Measurements from ENCODE around the gene ABHD16B.

ABHD16B gene

DNA sequence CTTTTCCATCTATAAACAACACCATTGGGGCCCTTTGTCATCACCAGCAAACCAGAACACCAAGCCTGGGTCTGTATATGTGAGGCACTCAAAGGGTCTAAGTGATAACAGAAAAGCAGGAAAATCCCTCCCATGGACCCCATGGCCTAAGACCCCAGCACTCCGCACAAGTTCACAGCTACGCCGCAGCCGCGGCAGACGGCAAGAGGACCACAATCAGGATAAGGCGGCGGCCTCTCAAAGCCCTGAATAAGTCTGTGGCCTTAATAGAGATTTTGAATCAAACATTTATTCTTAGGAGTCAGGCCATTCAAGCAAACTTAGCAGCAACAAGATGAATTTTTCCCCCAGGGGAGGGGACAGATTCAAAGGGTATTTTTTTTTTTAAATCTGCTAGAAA, 33.2 kb upstream of the ABHD16B start:
- H3K36me3 ChIP-seq (ENCODE audit: control insufficient read depth in 2 of 2, insufficient read depth in 2 of 2, low read length in 2 of 2), result no peaks in the 10 kb centered on the region
- H3K27ac ChIP-seq (ENCODE audit: low read depth in 2 of 2, low read length in 2 of 2), result no peak overlapping the region
- H3K27me3 ChIP-seq (ENCODE audit: control insufficient read depth in 2 of 2, insufficient read depth in 2 of 2, low read length in 2 of 2), result peaks cover 17 to 24% of the 10 kb centered on the region in 2 donors
- H3K9me3 ChIP-seq (ENCODE audit: control insufficient read depth in 2 of 2, low read length in 2 of 2), result no peaks in the 10 kb centered on the region
- no peak overlapping the region for H3K9ac ChIP-seq (ENCODE audit: low read depth in 1 of 2, low read length in 2 of 2)
- no peak overlapping the region for H3K4me3 ChIP-seq (ENCODE audit: low read length in 2 of 2)
- H3K4me1 ChIP-seq (ENCODE audit: control insufficient read depth in 2 of 2, insufficient read depth in 2 of 2, low read length in 2 of 2), result peaks cover 0 to 13% of the 10 kb centered on the region in 2 donors

DNA sequence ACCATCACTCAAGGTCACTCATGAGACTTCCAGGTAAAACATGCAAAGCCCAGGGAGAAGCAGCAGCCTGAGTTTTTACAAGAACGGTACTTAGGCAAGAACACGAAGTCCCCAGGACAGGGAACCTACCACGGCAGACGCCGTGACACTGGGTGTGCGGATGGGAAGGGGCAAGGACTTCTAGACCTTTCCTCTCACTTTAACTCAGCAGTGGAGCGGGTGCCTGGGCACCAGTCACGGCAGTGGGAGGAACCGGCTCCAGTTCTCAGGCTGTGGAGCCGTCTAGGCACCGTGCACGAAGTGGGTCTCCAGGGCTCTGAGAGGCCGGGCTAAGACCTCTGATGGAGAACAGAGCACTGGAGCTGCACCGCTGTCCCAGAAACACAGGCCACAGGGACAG, 32.8 kb upstream of the ABHD16B start:
- peaks cover under 1 to 13% of the 10 kb centered on the region in 2 donors for H3K4me1 ChIP-seq (ENCODE audit: control insufficient read depth in 2 of 2, insufficient read depth in 2 of 2, low read length in 2 of 2)
- no peak overlapping the region for H3K27ac ChIP-seq (ENCODE audit: low read depth in 2 of 2, low read length in 2 of 2)
- no peak overlapping the region for H3K9ac ChIP-seq (ENCODE audit: low read depth in 1 of 2, low read length in 2 of 2)
- H3K9me3 ChIP-seq (ENCODE audit: control insufficient read depth in 2 of 2, low read length in 2 of 2), result no peaks in the 10 kb centered on the region
- H3K27me3 ChIP-seq (ENCODE audit: control insufficient read depth in 2 of 2, insufficient read depth in 2 of 2, low read length in 2 of 2), result peaks cover 17 to 24% of the 10 kb centered on the region in 2 donors
- no peak overlapping the region for H3K4me3 ChIP-seq (ENCODE audit: low read length in 2 of 2)
- H3K36me3 ChIP-seq (ENCODE audit: control insufficient read depth in 2 of 2, insufficient read depth in 2 of 2, low read length in 2 of 2), result no peaks in the 10 kb centered on the region

DNA sequence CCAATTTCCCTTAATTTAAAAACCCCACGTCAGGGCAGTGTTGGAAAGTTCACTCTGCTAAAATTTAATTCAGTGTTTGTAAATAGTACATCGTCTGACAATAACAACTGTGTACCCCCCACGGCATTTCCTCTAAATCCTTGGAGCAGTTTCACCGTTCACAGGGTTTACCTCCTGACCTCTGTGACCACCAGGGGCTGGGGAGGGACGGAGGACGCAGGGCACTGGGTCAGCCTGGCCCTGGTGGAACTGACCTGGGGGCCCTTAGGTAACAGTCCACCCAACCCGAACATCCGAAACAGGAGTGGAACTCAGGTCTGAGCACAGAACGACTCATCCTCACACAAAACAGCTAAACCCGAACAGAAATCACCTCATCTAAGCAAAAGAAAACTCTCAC, 32.3 kb upstream of the ABHD16B start:
- Histone ChIP-seq H3K9me3 (ENCODE audit: control insufficient read depth in 2 of 2, low read length in 2 of 2) (no peaks in the 10 kb centered on the region), H3K9ac (ENCODE audit: low read depth in 1 of 2, low read length in 2 of 2) (no peak overlapping the region), H3K36me3 (ENCODE audit: control insufficient read depth in 2 of 2, insufficient read depth in 2 of 2, low read length in 2 of 2) (no peaks in the 10 kb centered on the region), H3K27me3 (ENCODE audit: control insufficient read depth in 2 of 2, insufficient read depth in 2 of 2, low read length in 2 of 2) (peaks cover 17 to 24% of the 10 kb centered on the region in 2 donors), H3K27ac (ENCODE audit: low read depth in 2 of 2, low read length in 2 of 2) (no peak overlapping the region), H3K4me3 (ENCODE audit: low read length in 2 of 2) (peak overlapping the region in 1 of 2 donors; percentile 73), H3K4me1 (ENCODE audit: control insufficient read depth in 2 of 2, insufficient read depth in 2 of 2, low read length in 2 of 2) (peaks cover 4 to 16% of the 10 kb centered on the region in 2 donors)

DNA sequence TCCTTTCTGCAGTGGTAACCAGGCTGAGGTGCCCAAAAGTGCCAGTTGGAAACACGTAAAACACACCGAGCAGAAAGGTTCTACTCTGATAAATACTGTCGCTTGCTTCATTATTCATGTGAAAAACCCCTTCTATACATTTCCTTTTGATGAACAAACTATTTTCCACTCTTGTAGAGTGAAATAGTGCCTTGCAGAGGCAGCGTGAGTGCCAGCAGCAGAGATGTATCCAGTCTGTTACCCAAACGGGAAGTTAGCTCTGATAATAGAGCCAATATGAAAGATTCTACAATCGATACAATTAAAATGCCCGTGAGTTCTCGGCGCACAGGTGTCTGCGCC, 31.7 kb upstream of the ABHD16B start:
- H3K27ac ChIP-seq (ENCODE audit: low read depth in 2 of 2, low read length in 2 of 2), result peak overlapping the region in 1 of 2 donors; percentile 38
- peak overlapping the region; percentile 50 to 73 for H3K4me3 ChIP-seq (ENCODE audit: low read length in 2 of 2)
- H3K27me3 ChIP-seq (ENCODE audit: control insufficient read depth in 2 of 2, insufficient read depth in 2 of 2, low read length in 2 of 2), result peaks cover 20 to 24% of the 10 kb centered on the region in 2 donors
- H3K36me3 ChIP-seq (ENCODE audit: control insufficient read depth in 2 of 2, insufficient read depth in 2 of 2, low read length in 2 of 2), result no peaks in the 10 kb centered on the region
- no peaks in the 10 kb centered on the region for H3K9me3 ChIP-seq (ENCODE audit: control insufficient read depth in 2 of 2, low read length in 2 of 2)
- H3K4me1 ChIP-seq (ENCODE audit: control insufficient read depth in 2 of 2, insufficient read depth in 2 of 2, low read length in 2 of 2), result peaks cover 10 to 21% of the 10 kb centered on the region in 2 donors
- peak overlapping the region in 1 of 2 donors; percentile 43 for H3K9ac ChIP-seq (ENCODE audit: low read depth in 1 of 2, low read length in 2 of 2)

DNA sequence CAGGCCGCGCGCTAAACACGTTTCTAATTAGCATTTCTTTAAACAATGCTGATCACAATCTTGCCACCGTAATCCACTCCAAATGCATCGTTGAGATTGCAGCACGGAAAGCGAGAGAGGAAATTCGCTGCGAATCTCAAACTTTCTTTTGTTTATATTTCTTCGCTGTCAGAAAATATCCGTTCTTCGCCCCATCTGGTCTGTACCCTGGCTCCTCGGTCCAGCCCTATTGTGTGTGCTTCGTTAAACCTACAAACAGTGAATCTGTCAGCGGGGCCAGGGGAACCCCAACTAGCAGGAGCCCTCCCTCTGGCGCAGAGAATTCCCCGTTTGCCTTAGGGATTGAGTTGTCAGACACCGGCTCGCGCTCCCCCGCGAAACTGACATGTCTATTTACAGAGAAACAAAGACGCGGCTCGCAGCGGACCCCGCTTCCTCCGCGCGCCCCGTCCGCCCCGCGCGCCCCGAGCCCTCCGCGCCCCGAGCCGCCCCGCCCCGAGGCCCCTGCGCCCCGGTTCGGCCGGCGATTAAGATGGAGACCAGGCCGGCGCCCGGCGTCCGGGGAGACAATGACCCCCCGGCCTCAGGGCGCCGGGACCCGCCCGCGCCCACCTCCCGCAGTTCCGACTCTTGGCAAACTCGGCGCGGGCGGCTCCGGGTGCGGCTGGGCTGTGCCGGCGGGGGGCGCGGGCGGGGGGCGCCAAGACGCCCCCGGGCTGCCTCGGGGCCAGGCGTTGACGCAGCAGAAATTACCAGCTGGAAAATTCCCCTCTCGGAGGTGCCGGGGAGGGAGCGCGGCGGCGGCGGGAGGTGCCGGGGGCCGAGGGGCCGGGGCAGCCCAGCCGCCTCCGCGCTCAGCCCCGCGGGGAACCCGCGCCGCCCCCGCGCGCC, 31.1 kb upstream of the ABHD16B start:
- peak overlapping the region in 1 of 2 donors; percentile 38 for H3K27ac ChIP-seq (ENCODE audit: low read depth in 2 of 2, low read length in 2 of 2)
- H3K36me3 ChIP-seq (ENCODE audit: control insufficient read depth in 2 of 2, insufficient read depth in 2 of 2, low read length in 2 of 2), result no peaks in the 10 kb centered on the region
- peaks cover 12 to 23% of the 10 kb centered on the region in 2 donors for H3K4me1 ChIP-seq (ENCODE audit: control insufficient read depth in 2 of 2, insufficient read depth in 2 of 2, low read length in 2 of 2)
- H3K9ac ChIP-seq (ENCODE audit: low read depth in 1 of 2, low read length in 2 of 2), result peak overlapping the region; percentile 15 to 43
- H3K9me3 ChIP-seq (ENCODE audit: control insufficient read depth in 2 of 2, low read length in 2 of 2), result no peaks in the 10 kb centered on the region
- H3K27me3 ChIP-seq (ENCODE audit: control insufficient read depth in 2 of 2, insufficient read depth in 2 of 2, low read length in 2 of 2), result peaks cover 20 to 24% of the 10 kb centered on the region in 2 donors
- H3K4me3 ChIP-seq (ENCODE audit: low read length in 2 of 2), result peak overlapping the region; percentile 50 to 73

DNA sequence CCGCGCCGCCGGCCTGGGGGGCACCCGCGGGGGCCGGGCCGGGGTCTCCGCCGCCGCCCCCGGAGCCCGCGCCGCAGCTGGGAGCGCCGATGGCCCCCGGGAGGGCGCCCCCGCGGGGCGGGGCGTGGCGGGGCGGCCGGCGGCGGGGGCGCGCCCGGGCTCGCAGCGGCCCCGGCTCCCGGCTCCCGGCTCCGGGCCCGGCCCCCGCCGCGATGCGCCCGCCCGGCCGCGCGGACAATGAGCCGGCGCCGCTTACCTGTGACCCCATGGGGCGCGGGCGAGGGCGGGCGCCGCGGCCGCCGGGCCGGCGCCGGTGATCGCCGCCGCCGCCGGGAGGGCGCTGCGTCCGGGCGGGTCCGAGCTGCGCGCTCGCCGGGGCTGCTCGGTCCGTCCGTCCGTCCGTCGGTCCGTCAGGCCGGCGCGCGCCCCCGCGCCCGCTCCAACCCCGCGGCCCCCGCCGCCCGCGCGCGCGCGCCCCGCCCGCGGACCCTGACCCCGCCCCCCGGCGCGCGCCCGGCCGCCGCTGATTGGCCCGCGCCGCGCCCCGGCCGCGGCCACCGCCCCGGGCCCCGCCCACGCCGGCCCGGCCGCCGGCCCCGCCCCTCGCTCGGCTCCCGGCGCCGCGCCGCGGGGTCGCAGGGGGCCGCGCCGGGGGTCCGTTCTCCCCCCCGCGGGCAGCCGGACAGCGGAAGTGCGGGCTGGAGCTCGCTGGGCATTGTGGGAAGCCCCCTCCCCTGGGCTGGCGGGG, 30.3 kb upstream of the ABHD16B start, which contains the start of gene ZBTB46:
Gene ZBTB46, minus strand, starts transcription at position 424 of the 748 bp plus-strand sequence. CDS start 40,507 bp downstream, outside the sequence.
- H3K4me1 ChIP-seq (ENCODE audit: control insufficient read depth in 2 of 2, insufficient read depth in 2 of 2, low read length in 2 of 2), result peaks cover 12 to 24% of the 10 kb centered on the region in 2 donors
- peak within 1 kb of the TSS; percentile 50 to 73 for H3K4me3 ChIP-seq (ENCODE audit: low read length in 2 of 2)
- H3K36me3 ChIP-seq (ENCODE audit: control insufficient read depth in 2 of 2, insufficient read depth in 2 of 2, low read length in 2 of 2), result no peaks in the 10 kb centered on the region
- H3K27me3 ChIP-seq (ENCODE audit: control insufficient read depth in 2 of 2, insufficient read depth in 2 of 2, low read length in 2 of 2), result peaks cover 20 to 24% of the 10 kb centered on the region in 2 donors
- peak within 1 kb of the TSS in 1 of 2 donors; percentile 43 for H3K9ac ChIP-seq (ENCODE audit: low read depth in 1 of 2, low read length in 2 of 2)
- H3K27ac ChIP-seq (ENCODE audit: low read depth in 2 of 2, low read length in 2 of 2), result peak within 1 kb of the TSS; percentile 38 to 67
- H3K9me3 ChIP-seq (ENCODE audit: control insufficient read depth in 2 of 2, low read length in 2 of 2), result no peaks in the 10 kb centered on the region

DNA sequence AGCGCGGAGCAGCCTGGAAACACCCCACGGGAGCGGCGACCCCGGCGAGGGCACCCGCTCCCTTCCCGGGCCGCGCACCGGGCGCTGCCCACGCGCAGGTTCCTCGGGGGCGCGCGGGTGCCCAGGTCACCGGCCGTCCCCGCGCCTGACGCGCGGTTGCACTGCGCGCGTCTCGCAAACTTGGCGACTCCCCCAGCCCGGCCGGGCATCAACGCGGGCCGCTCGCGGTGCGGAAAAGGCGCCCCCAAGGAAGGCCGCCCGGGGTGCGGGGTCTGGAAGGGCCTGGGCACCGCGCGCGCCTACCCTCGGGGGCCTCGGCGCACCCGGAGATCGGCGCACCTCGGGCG, 29.7 kb upstream of the ABHD16B start:
- Histone ChIP-seq H3K36me3 (ENCODE audit: control insufficient read depth in 2 of 2, insufficient read depth in 2 of 2, low read length in 2 of 2) (no peaks in the 10 kb centered on the region), H3K27me3 (ENCODE audit: control insufficient read depth in 2 of 2, insufficient read depth in 2 of 2, low read length in 2 of 2) (peaks cover 20 to 24% of the 10 kb centered on the region in 2 donors), H3K9me3 (ENCODE audit: control insufficient read depth in 2 of 2, low read length in 2 of 2) (no peaks in the 10 kb centered on the region), H3K4me3 (ENCODE audit: low read length in 2 of 2) (peak overlapping the region; percentile 41 to 48), H3K27ac (ENCODE audit: low read depth in 2 of 2, low read length in 2 of 2) (peak overlapping the region; percentile 9 to 67), H3K9ac (ENCODE audit: low read depth in 1 of 2, low read length in 2 of 2) (peak overlapping the region in 1 of 2 donors; percentile 43), H3K4me1 (ENCODE audit: control insufficient read depth in 2 of 2, insufficient read depth in 2 of 2, low read length in 2 of 2) (peaks cover 12 to 24% of the 10 kb centered on the region in 2 donors)

DNA sequence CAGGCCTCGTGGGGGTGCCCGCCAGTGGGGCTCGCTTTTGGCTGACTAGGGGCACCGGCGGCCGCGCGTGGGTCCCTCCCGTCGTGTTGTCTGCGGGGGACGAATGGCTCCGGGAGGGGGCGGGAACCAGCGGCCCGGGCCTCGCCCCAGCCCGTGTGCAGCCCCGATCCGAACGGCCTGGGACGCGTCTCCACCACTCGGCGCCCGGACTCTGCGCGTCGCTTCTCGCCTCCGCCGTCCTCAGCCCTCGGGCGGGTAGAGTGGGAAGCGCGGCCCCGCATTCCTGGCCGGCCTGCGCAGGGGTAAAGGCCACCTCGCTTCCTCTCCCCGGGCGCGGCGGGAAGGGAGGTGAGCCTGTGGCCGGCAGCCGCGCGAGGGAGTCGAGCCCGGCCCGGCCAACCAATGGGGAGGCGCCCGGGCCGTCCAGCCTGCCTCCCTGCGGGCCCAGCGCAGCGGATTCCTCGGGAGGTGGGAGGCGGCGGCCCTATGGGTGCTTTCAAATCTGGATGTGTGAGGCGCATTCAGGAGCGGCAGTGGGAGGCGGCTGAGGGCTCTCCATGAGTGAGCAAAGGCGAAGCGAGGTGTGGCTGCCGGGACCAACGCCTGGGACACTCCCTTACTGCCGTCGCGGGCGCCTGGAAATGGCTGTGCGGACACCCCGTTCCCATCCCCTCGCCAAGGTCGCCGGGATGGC, 29.2 kb upstream of the ABHD16B start:
- Histone ChIP-seq H3K9ac (ENCODE audit: low read depth in 1 of 2, low read length in 2 of 2) (peak overlapping the region in 1 of 2 donors; percentile 43), H3K27ac (ENCODE audit: low read depth in 2 of 2, low read length in 2 of 2) (peak overlapping the region; percentile 9 to 67), H3K4me3 (ENCODE audit: low read length in 2 of 2) (peak overlapping the region in 1 of 2 donors; percentile 48), H3K36me3 (ENCODE audit: control insufficient read depth in 2 of 2, insufficient read depth in 2 of 2, low read length in 2 of 2) (no peaks in the 10 kb centered on the region), H3K4me1 (ENCODE audit: control insufficient read depth in 2 of 2, insufficient read depth in 2 of 2, low read length in 2 of 2) (peaks cover 12 to 24% of the 10 kb centered on the region in 2 donors), H3K27me3 (ENCODE audit: control insufficient read depth in 2 of 2, insufficient read depth in 2 of 2, low read length in 2 of 2) (peaks cover 16 to 24% of the 10 kb centered on the region in 2 donors), H3K9me3 (ENCODE audit: control insufficient read depth in 2 of 2, low read length in 2 of 2) (no peaks in the 10 kb centered on the region)

DNA sequence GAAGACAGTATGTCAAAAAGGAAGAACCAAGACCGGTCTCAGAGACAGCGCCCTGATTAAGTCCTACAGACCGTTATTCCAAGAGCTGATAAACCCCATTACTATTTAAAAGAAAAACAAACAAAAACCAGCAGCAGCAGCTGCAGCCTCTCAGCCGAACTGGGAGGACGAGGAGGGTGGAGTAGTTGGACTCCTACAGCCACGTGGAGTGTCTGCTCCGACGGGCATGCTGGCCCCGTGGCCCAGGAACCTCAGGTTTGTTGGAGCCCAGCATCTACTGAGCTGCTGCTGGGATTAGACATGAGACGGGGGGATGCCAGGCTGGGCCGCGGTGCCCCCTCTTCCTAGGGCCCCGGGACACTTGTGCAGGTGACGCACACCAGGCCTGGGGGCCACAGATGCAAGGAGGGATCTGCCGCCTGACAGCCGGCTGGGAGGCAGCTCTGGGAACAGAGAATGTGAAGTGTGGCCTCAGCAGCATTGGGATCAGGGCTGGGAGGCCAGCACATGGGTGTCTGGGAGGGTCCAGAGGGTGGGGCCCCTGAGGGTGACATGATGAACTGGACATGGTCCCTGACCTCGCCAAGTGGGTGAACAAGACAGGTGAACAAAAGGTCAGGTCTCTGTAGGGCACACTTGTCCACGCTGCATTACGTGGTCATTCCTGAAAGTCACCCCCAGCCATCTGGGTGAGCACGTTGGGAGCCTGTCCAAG, 27.4 kb upstream of the ABHD16B start:
- Histone ChIP-seq H3K27me3 (ENCODE audit: control insufficient read depth in 2 of 2, insufficient read depth in 2 of 2, low read length in 2 of 2) (peaks cover 11 to 14% of the 10 kb centered on the region in 2 donors), H3K4me1 (ENCODE audit: control insufficient read depth in 2 of 2, insufficient read depth in 2 of 2, low read length in 2 of 2) (peaks cover 12 to 22% of the 10 kb centered on the region in 2 donors), H3K9ac (ENCODE audit: low read depth in 1 of 2, low read length in 2 of 2) (no peak overlapping the region), H3K9me3 (ENCODE audit: control insufficient read depth in 2 of 2, low read length in 2 of 2) (no peaks in the 10 kb centered on the region), H3K36me3 (ENCODE audit: control insufficient read depth in 2 of 2, insufficient read depth in 2 of 2, low read length in 2 of 2) (no peaks in the 10 kb centered on the region), H3K4me3 (ENCODE audit: low read length in 2 of 2) (no peak overlapping the region), H3K27ac (ENCODE audit: low read depth in 2 of 2, low read length in 2 of 2) (no peak overlapping the region)
